ENCODE results near the gene CARD8.
A peak's percentile ranks its signal among the peaks of the same experiment; 100 is the strongest.

The CARD8 gene

DNA sequence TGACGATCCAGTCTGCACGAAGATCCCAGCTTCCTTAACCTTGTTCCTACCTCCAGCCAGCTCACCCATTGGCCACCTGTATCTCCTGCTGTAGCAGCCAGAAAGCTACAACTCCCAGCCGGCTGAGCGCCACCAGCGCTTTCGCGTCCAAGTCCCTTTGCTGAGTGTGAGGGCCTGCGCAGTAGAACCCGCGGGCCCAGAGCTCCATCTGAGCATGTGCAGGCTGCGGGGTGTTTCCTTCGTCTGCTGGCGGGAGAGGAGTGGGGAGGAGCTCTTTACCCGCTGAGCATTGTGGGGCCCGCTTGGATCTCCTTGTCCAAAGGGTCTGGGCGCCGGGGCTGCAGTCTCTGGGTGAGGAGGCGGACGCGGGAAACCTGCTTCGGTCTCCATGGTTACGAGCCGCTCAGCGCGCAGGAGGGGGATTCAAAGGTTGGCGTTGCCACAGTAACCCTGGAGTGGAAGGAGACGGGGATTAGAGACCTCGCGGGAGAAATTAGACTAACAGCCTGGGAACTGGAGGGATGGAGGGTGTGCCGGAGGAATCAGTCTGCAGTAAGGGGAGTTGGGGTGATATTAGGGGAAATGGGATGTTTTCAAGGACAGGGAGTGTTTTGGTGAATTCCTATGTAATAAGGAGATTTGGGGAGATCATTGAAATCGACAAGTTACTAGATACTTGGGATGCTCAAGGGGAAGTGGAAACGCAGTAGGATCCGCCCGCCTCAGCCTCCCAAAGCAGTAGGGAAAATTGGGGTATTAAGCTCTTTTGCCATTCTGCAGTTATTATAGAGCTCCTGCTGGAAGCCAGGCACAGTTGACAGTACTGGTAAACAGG lies 51.7 kb downstream of the CARD8 start:
- peak; percentile 96 for DNase-seq

DNA sequence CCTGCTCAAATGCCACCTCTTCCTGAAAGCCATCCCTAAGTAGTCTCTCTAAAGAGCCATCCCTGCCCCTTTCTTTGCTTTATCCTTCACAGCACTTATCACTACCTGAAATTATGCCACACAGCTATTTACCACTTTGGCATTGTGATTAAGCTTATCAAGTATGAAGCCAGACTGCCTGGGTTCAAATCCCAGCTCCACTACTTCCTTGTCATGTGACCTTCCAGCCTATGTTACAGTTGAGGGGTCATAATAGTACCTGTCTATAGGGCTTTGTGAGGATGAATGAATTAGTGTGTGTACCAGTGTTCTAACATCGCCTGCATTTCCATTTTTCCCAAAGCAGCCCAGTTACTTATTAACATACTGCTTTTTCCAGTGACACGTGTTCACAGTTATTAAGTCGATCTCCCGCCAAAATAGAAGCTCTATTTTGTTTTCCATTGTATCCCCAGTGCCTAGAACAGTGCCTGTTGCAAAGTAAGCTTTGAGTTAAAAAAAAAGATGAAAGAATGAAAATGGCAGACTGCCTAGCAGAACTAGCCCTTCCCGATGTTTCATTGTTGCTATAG lies 52.4 kb downstream of the CARD8 start:
- no peak for DNase-seq

DNA sequence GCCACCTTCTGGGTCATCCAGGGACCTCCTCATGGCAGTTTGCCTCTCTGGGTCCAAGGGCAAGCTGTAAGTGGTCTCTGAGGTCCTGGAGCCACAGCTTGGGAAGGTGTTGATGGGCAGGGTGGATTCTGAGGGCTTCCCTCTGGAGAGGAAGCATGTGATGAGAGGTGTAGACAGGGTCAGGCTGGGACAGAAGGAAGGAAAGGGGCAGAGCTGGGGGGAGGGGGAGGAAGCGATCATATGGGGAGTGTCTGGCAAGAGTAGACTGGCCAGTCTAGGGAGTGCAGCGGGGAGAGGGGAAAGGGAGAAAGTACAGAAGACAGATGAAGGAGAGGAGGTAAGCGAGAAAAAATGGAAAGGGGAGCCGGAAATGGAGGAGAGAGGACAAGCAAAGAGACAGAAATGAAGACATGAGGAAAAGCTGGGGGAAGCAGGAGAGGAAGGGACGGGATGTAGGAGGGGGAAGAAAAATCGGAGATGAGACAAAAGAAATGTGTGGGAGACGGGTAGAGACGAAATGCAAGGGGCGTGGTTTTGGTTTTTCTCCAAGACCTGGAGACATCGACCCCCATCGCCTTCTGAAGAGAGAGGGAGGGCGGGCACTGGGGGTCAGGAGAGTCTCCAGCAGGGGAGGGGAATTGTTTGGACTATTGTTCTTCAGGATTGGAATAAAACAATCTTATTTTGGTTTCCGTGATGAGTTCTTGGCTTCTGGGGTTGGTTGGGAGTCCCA lies 58.6 kb downstream of the CARD8 start:
- no peak for DNase-seq

DNA sequence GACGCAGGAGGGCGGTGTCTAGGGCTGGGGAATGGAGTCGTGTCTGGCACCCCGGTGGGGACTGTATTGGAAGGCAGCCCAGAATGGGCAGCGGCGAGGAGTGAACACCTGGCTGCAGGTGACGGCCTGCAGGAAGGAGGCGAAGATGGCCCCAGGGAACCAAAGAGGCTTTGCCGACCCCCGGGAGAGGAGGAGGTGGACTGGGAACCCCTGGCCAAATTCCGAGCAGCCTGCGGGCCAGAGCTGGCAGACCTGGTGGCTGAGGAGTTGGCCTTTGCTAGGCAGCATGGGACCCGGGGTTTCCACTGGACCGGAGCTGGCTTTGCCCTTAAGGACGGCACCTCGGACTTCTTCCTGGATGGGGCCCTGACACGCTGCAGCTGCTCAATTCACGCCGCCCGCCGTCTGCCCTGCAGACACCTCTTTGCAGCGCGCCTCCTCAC lies 59.4 kb downstream of the CARD8 start:
- no peak for DNase-seq

DNA sequence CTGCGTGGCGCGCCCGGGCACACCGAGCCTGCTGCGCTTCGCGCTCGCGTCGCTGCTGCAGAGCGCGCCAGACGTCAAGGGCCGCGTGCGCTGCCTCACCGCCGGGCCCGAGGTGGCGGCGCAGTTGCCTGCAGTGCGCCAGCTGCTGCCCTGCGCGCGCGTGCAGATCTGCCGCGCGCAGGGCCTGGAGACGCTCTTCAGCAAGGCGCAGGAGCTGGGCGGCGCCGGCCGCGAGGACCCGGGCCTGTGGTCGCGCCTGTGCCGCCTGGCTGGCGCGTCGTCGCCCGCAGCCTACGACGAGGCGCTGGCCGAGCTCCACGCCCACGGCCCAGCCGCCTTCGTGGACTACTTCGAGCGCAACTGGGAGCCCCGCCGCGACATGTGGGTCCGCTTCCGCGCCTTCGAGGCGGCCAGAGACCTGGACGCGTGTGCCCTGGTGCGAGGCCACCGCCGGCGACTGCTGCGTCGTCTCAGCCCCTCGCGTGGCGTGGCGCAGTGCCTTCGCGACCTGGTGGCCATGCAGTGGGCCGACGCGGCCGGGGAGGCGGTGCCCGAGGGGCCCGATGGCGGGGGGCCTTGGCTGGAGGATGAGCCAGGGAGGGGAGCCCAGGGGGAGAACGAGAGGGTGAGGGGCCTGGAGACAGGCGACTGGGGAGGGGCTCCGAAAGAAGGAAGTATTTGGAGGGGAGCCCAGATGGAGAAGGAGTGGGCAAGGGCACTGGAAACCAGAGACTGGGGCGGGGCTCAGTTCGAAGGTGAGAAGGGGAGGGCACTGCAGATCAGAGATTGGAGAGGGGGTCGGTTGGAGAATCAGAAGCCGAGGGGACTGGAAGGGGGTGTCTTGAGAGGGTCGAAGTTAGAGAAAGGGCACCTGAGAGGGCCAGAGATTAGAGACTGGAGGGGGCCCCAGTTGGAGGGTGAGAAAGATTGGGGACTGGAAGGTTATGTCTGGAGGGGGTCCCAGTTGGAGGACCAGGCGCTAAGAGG lies 60.6 kb downstream of the CARD8 start:
- no peak for DNase-seq

DNA sequence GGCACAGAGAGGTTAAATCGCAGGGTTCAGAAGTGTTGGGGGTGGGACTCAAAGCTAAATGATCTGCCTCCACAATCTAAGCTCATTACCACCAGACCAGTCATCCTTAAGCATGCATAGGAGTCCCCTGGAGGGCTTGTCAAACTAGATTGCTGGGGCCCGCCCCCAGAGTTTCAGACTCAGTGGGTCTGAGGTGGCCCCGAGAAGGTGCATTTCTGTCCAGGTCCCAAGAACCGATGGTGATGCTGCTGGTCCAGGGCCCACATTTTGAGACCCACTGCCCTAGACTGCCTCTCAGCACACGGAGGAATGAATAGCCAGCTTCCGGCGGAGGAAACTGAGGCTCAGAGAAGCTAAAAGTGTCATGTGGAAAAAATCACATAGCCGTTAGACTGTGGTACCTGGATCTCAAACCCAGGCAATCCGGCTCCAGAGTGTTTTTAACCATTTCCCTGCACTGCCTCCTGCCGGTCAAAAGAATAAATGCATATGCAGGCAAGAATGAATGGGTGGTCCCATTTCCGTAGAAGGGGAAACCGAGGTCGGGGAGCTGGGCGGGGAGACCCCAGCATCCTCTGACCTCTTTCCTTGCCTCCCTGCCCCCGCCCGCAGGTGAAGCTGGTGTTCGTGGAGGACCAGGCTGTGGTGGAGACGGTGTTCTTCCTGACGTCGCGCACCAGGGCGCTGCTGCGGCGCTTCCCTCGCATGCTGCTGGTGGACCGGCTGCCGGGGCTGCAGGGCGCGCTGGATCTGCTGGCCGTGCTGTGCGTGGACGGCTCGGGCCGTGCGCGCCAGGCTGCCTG lies 61.5 kb downstream of the CARD8 start:
- DNase-seq, result no peak

DNA sequence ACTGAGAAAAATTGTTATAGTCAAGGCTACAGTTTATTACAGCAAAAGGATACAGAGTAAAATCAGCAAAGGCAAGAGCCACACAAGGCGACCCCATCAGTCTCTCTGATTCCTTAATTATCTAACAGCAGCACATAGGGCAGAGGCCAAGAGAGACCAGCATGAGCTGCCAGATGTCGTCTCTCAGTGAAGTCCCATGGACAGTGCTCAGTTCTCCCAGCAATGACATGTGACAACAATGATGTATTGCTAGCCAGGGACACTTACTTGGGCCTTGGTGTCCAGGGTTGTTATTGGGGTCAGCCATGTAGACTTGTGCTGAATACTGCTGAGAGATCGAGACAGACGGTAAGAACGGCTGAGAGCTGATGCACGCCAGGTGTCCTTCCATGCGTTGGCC lies 63.0 kb downstream of the CARD8 start:
- DNase-seq, result no peak

DNA sequence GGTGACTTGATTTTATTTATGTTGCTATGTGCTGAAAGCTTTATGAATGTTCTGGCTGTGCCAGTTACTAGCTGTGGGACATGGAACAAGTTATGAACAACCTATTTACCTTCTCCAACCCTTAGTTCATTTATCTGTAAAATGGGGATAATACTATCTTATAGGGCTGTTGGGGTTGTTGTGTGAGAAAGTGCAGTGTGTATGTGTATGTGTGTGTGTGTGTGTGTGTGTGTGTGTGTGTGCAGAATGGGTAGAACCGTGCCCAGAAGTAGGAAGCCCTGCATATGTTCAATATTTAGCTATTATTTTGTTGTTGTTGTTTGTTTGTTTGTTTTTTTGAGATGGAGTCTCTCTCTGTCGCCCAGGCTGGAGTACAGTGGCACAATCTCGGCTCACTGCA lies 64.8 kb downstream of the CARD8 start:
- DNase-seq, result no peak

DNA sequence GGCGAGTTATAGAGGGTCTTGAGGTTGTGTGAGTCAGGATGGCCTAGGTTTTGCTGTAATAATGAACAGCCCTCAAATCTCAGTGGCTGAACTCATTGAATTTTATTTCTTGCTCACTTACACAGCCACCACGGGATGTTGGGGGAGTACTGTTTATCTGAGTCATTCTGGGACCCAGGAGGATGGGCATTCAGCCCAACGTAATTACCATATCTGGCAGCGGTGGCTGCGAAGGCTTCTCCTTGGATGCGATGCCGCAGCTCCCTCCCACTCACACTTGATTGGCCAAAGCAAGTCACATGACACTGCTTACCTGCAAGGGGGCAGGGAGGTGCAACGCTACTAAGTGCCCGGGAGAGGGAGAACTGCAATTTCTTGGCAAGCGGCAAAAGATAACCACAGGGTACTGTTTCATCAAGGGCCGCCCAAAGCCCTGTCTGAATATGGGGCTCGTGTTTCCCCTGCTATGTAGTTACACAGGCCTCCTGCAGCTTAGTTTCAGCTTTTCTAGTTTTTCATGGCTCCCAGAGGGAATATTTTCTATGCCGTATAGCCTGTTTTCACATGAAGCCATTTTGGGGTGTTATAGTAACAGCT lies 65.3 kb downstream of the CARD8 start:
- DNase-seq, result peak; percentile 97

DNA sequence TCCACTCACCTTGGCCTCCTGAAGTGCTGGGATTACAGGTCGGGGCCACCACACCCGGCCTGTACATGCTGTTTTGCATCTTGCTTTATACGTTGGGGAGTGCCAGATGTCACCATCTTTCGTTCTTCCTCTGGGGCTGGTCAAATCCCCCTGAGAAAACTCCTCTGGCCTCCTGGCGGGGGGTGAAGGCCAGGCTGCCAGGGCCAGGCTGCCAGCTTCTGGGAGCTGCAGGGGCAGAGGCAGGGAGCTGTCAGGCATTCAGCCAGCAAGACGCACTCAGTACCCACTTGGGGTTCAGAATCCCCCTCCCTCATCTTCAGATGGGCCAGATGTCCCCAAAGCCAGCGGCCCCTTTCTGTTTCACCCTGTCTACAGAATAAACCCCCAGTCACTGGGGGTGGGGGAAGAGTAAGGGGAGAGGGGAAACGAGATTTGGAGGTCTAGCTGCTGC lies 69.1 kb downstream of the CARD8 start:
- DNase-seq, result no peak

DNA sequence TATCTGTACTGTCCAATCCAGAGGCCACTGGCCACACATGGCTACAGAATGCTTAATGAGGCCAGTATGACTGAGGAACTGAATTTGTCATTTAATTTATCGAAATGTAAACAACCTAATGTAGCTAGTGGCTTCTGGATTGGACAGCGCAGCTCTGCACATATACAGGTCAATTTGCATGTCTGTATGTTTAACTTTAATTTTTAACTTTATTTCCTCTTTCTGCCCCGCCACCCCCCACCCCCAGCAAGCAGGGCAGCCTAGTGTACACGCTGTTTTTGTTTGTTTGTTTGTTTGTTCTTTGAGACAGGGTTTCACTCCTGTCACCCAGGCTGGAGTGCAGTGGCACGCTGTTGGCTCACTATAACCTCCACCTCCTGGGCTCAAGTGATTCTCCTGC lies 69.7 kb downstream of the CARD8 start:
- no peak for DNase-seq

DNA sequence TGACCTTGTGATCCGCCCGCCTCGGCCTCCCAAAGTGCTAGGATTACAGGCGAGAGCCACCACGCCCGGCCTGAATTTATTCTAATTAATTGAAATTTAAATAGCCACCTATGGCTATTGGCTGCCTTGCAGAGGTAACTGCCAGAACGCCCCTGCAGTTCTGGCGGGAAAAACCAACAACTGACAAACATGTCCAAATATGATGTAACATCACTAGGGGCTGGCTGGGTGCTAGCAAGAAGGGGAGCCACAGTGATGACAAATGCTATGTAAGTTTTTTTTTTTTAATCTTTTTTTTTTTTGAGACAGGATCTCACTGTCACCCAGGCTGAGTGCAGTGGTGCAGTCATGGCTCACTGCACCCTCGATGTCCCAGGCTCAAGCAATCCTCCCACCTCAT lies 72.4 kb downstream of the CARD8 start:
- no peak for DNase-seq

DNA sequence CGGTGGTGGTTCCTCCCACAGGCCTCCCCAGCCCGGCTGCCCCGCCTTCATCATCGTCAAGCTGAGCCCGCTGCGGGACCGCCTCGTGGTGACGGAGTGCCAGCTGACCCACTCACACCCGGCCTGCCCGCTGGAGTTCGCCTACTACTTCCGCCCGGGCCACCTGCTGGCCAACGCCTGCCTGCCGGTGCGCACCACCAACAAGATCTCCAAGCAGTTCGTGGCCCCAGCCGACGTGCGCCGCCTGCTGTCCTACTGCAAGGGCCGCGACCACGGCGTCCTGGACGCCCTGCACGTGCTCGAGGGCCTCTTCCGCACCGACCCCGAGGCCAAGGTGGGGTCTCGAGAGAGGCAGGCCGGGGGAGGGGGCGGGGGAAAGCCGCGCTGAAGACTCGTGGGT lies 73.3 kb downstream of the CARD8 start:
- no peak for DNase-seq

DNA sequence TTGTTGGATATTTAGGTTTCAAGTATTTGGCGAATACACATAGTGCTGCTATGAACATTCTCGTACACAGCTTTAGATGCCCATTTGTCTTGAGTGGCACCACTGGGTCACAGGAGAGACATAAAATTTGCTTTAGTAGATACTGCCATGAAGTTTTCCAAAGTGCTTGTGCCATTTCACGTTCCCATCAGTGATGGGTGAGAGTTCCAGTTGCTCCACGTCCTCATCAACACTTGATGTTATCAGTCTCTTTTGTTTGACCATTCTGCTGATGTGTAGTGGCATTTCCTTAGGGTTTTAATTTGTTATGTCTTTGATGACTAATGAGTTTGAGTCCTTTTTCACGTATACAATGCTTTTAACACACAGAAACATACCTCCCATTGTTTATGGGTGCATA lies 74.2 kb downstream of the CARD8 start:
- no peak for DNase-seq

DNA sequence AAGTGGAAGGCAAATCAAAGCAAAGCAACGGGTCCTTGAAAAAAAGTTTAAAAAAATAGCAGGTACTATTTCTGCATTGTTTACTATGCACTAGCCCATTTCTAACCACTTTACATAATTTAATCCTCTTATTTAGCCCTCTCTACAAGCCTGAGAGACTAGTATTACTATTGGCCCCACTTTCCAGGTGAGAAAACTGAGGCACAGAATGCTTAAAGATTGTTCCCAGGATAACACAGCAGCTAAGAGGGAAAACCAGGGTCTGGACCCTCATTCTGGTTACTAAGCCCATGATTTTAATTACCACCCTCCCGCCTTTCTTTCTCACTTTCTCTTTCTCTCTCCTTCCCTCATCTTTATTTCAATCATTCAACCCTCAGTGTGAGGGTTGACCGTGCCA lies 79.5 kb downstream of the CARD8 start:
- DNase-seq, result no peak

DNA sequence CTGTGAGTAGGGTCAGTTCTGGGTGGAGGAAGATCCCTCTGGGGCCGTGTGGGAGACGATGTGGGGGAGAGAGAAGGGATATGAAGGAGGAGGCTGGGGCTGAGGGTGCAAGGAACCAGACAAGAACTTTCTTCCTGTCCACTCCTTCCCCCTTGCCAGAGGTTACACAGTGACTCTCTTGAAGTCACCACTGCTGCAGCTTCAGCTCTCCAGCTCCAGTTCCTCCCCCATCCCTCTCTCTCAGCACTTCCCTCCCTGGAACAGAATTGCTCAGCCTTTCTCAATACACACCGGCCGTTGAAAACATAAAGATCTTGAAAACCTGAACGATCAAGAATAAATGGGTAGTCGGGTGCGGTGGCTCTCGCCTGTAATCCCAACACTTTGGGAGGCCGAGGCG lies 80.1 kb downstream of the CARD8 start:
- no peak for DNase-seq

DNA sequence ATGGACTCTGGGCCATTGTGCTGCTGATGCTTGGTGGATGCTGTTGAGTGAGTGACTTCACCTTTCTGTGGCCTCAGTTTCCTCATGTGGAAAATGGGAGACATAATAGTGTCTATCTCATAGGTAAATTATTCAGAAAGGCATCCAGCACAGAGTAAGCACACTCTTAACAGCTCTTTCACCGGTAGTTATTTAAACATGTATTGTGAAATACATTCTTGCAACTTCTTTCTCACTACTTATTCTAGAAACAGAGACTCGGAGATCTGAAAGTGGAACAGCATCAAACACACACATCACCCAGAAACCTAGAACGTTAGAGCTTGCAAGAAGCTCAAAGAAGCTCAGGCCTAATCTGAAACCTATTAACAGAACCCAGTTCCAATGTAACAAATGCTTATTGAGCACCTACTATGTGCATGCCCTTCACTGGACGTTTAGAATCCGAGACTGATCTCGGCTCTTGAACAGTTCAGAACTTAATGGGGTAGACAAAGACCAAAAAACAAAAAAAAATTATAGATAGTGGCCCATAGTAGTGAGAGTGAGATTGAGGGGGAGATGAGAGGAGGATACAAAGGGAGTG lies 81.2 kb downstream of the CARD8 start:
- no peak for DNase-seq

DNA sequence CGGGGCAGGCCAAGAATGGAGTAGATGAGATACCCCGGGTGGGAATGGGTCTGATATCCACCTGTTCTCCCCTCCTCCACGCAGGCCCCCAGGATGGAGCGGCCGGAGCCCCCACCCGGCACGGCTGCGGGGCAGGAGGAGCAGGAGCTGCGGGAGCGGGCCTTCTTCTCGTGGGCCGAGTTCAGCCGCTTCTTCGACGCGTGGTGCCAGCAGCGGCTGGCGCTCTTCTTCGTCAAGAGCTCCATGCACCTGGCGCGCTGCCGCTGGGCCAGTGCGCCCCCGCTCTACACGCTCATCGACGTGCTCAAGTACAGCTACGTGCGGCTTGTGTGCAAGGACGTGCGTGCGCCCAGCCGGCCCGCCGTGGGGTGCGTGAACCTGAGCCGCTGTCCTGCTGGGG lies 84.0 kb downstream of the CARD8 start:
- no peak for DNase-seq

DNA sequence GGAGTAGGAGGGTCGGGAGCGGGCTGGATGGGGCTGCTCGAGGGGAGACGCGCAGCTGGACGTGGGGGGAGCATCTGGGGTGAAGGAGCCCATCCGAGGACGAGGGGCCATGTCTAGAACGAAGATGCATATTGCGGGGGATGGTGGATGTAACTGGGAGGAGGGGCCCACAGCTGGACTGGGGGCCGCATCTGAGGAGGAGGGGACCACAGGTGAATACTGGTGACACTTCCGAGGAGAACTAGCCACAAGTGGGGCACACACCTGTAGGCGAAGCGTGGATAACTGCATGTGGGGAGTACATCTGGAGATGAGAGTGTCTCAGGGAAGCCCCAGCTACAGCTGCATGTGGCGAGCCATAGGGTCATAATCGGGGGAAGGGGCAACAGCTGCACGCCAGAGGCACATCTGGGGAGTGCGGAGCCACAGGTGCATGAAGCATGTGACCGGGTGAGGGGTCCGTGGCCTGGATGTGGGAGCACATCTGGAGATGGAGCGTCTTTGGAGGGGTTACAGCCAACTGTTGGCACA lies 84.8 kb downstream of the CARD8 start:
- no peak for DNase-seq

DNA sequence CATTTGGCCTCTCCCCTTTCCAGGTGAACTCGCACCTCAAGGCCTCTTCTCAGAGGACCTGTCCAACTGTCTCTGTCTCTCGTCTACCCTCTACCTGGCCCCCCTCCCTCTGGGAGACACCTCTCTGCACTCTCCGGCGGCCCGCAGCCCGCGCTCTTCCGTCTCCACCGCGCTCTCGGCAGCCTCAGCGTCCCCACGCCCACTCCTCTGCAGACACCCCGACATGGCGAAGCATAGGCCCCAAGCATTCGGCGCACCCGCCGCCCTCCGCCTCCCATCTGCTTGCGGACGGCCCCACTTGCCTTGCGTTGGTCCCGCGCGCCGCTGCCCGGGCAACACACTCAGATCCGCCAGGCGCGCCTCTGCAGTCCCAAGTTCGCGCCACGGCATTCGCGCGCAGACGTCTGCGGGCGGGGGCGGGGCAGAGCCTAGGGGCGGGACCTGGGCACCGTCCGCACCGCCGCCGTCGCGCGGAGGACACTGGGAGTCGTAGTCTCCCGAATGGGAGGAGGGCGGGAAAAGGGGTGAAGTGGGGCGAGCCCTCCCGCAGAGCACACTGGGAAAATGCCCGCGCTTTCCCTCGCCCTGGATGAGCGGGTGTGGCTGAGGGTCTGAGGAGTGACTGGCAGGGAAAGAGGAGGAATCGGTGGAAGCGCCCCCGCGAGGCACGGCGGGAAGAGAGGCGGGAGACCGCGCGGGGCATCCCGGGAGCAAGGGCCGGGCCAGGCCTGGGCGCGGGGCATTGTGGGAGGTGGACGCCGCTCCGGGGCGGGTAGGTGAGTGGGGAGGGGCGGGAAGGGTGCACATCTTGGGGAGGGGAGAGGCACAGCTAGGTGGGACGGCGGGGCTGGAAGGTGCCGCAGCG lies 85.5 kb downstream of the CARD8 start, which contains the start of the genes LIG1 and ZSWIM9:
Gene LIG1 (minus strand): TSS at position 406 of the 865 bp plus-strand sequence. CDS start 4,778 bp downstream, outside the sequence.
Gene ZSWIM9 (plus strand): TSS at position 742 of the 865 bp plus-strand sequence. CDS start 1,123 bp downstream, outside the sequence.
- DNase-seq, result peak; percentile 97
